ENCODE results near the gene SND1.

Gene SND1

GRCh38 chr7:127683776-127684681 is 32.0 kb downstream of the SND1 start:
- no peak for DNase-seq (ENCODE audit: low read depth in 2 of 2)

- no peak for DNase-seq (ENCODE audit: low read depth in 2 of 2)
Observed at GRCh38 chr7:127689194-127689772, 37.3 kb downstream of the SND1 start.

GRCh38 chr7:127690337-127690736 is 38.3 kb downstream of the SND1 start:
- DNase-seq (ENCODE audit: low read depth in 2 of 2): no peak

- no peak for DNase-seq (ENCODE audit: low read depth in 2 of 2)
Observed at GRCh38 chr7:127690806-127691205, 38.8 kb downstream of the SND1 start.

DNA sequence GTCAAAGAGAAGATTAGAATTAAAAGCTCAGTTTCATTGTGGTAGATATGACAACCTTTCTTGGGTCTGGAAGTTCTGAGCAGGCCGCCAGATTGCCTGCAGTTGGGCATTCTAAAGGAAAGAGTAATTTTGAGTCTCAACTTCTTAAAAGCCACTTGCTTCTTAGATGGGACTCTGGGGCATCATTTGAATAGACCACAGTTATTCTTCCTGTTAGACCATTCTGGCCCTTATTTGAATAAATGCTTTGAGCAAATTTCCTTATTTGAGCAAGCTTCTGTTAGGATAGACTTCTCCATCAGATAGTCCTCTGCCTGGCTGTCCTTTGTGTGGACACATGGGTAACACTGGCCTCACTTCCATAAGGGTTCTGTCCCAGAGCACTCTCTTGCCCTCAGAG is 40.2 kb downstream of the SND1 start:
- DNase-seq (ENCODE audit: low read depth in 2 of 2): no peak

DNA sequence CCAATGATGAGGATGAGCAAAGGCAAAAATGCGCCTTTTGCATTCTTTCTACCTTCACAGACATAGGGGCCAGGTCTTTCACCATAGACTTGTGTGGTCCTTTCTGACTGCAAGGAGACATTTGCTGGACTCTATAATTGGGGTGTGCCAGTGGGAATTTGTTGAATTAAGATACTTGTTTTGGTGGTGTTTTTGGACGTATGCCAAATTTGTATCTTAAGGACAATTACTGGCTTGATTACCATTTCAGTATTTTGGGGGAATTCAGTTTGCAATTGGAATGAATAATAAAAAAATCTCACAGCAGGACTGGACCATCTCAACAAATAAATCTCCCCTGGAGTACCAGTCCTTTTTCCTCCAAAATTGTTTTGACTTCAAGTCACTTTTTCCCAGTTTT is 47.9 kb downstream of the SND1 start:
- no peak for DNase-seq (ENCODE audit: low read depth in 2 of 2)

- no peak for DNase-seq (ENCODE audit: low read depth in 2 of 2)
Observed at GRCh38 chr7:127702052-127702652, 50.2 kb downstream of the SND1 start.

- DNase-seq (ENCODE audit: low read depth in 2 of 2): no peak
Observed at GRCh38 chr7:127702938-127703337, 50.9 kb downstream of the SND1 start.

GRCh38 chr7:127704211-127704610 is 52.2 kb downstream of the SND1 start:
- DNase-seq (ENCODE audit: low read depth in 2 of 2): no peak

DNA sequence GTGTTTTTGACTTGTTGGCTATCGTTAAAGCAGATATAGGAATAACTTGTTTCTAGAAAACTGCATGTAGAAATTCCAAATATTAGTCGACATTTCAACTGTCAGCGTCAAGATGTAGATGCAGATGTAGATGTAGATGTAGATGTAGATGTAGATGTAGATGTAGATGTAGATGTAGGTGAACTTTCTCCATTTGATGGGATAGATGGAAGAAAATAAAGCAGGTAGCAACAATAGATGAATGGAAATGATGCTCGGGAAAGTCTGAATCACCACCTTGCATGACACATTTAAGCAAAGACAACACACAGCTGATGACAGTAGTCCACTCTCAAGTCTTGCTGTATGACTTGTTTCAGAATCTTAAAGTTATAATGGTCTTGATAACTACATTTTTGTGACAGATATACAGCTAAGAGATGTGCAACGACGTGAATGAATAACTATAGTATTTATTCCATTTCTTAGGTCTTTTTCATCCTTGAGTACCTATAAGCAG is 53.5 kb downstream of the SND1 start:
- no peak for DNase-seq (ENCODE audit: low read depth in 2 of 2)

GRCh38 chr7:127706766-127707165 is 54.8 kb downstream of the SND1 start:
- DNase-seq (ENCODE audit: low read depth in 2 of 2): no peak

DNA sequence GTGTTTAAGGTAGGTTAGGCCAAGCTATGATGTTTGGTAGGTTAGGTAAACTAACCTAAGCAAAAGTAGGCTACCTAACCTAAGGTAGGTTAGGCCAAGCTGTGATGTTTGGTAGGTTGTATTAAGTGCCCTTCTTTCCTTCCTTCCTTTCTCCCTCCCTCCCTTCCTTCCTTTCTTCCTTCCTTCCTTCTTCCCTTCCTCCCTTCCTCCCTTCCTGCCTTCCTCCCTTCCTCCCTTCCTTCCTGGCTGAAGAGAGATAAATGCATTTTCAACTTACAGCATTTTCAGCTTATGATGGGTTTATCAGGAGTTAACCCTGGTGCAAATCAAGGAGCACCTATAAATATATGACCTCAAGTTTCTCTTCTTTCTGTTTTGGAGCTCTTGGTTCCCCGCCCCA is 56.2 kb downstream of the SND1 start:
- DNase-seq (ENCODE audit: low read depth in 2 of 2): no peak

GRCh38 chr7:127708788-127709187 is 56.8 kb downstream of the SND1 start:
- DNase-seq (ENCODE audit: low read depth in 2 of 2): peak; percentile 43 to 60

DNA sequence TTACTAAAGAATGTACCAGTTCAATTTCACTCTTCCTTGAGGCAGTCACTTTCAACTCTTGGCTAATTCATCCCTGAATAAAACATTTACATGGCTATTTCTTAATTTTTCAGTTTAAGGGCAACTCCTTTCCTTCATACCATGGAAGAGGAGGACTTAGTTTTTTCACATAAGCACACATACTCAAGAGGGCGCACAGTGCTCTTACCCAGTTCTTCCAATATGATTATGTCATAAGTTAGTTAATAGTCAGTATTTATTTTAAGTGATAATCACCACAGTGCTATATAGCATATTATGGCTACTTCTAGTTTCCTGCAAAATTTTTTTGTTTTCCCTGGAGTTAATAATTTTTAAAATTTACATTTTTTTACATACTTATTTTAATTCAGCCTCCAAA is 58.6 kb downstream of the SND1 start:
- DNase-seq (ENCODE audit: low read depth in 2 of 2): no peak

GRCh38 chr7:127711872-127712271 is 59.9 kb downstream of the SND1 start:
- DNase-seq (ENCODE audit: low read depth in 2 of 2): no peak

DNA sequence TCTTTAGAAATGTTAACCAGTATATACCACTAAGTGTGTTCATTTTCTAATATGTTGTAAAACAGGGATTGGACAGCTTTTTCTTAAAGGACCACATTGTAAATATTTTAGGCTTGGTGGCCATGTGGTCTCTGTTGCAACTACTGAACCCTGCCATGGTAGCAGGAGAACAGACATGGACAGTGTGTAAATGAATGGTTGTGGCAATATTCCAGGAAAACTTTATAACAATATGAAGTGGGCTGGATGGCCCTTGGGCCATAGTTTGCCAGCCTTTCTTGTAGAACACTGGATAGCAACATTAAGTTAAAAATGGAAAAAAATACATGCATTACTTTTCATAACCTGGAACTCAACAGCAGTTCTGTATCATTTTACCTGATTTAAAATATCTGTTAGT is 61.0 kb downstream of the SND1 start:
- DNase-seq (ENCODE audit: low read depth in 2 of 2): no peak

- DNase-seq (ENCODE audit: low read depth in 2 of 2): no peak
Observed at GRCh38 chr7:127713758-127714157, 61.8 kb downstream of the SND1 start.

DNA sequence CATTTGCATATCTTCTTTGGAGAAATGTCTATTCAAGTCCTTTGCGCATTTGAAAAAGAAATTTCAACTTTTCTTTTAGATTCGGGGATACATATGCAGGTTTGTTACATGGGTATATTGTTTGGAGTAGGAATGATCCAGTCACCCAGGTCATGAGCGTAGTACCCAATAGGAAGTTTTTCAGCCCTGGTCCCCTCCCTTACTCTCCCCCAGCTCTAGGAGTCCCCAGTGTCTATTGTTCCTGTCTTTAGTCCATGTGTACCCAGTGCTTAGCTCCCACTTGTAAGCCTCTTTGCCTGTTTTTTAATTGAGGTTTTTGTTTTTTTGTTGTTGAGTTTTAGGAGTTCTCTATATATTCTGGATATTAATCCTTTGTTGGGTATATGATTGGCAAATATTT is 63.3 kb downstream of the SND1 start:
- no peak for DNase-seq (ENCODE audit: low read depth in 2 of 2)

DNA sequence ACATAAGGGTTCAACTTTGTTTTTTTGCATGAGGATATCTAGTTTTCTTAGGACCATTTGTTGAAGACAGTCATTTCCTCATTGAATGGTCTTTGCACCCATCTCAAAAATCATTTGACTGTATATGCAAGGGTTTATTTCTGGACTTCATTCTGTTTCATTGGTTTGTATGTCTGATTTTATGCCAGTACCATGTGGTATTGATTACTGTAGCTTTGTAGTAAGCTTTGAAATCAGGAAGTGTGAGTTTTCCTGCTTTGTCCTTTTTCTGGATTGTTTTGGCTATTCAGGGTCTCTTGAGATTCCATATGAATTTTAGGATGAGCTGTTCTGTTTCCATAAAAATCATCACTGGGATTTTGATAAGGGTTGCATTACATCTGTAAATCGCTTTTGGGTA is 63.9 kb downstream of the SND1 start:
- no peak for DNase-seq (ENCODE audit: low read depth in 2 of 2)

DNA sequence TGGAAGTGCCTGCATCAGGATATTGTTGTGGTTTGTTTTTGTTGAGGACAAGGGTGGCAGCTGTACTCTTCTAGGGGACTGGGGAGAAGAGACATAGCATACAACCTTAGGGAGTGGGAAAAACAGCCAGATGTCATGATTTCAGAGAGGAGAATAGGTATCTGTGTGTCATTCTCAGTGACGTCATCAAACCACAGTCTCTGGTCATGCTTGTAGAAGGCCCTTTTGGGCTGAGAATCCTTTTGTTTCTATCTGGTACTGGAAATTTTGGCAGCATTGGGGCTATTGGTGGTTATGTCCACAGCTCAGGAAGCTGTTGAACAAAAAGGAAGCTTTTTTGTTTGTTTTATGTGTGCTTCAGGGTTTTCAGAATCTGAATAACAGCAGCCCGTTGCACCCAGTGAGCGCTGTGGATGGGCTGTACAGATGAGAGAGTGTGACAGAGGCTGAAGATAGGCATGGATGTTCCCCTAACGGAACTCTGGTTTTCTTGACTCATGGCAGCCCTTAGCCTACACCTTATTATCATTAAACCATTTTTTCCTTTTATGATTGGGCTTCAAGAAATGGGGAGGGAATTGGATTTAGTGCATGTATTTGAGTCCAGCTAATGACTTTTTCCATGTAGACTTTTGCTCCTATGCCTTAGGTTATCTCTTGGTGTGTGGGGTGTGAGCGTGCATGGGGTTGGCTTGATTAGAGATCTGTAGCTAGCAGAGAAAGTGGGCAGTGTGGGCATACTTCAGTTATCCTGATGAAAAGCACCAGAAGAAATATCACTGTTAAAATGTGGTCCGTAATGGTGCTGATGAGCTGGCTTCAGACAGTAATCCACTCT is 65.7 kb downstream of the SND1 start:
- DNase-seq (ENCODE audit: low read depth in 2 of 2): no peak

DNA sequence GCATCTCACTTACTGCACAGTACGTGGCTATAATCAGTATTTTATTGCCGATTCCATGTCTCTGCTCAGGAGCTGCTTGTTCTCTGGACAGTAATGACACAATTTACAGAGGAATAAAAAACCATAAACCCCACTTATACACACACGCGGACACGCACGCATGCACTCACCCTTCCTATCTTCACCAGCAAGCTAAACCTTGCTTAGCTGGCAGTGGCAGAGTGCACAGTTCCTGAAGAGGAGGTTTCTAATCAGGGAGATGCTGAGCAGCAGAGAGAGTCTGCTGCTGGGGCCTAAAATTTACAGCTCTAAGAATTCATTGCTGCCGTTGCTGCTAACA is 66.3 kb downstream of the SND1 start:
- DNase-seq (ENCODE audit: low read depth in 2 of 2): no peak

- no peak for DNase-seq (ENCODE audit: low read depth in 2 of 2)
Observed at GRCh38 chr7:127726476-127726875, 74.5 kb downstream of the SND1 start.

All from activated CD8-positive, alpha-beta memory T cell treated with anti-CD3 and anti-CD28 coated beads for 4 hours (primary cell).